ENCODE results near the gene MEIS1.

Gene MEIS1

GRCh38 chr2:66560683-66561082, 125.8 kb downstream of the MEIS1 start:
- Histone ChIP-seq H3K4me2 (ENCODE audit: low read length) (no peak overlapping the region), H3K36me3 (ENCODE audit: control insufficient read depth in 1 of 2, insufficient read depth in 2 of 2, low read length in 2 of 2) (peaks cover 0 to 2% of the 10 kb centered on the region in 2 experiments), H4K8ac (ENCODE audit: low read depth, low read length) (no peak overlapping the region), H3K79me2 (ENCODE audit: control insufficient read depth, insufficient read depth, low read length, poor library complexity) (no peaks in the 10 kb centered on the region), H3K27me3 (ENCODE audit: insufficient read depth, low read length) (no peaks in the 10 kb centered on the region), H2AK5ac (ENCODE audit: low read length) (no peak overlapping the region), H3K4me3 (ENCODE audit: low read depth, low read length) (no peak overlapping the region), H2BK5ac (ENCODE audit: low read depth, low read length, poor library complexity) (no peak overlapping the region), H3K79me1 (ENCODE audit: low read length) (no peaks in the 10 kb centered on the region), H4K91ac (ENCODE audit: low read depth, low read length) (no peak overlapping the region), H2BK120ac (ENCODE audit: insufficient read depth, low read length, poor library complexity) (no peak overlapping the region), H3K9me3 (ENCODE audit: insufficient read depth, low read depth, low read length) (no peaks in the 10 kb centered on the region), H4K12ac (ENCODE audit: low read depth, low read length) (no peak overlapping the region), H3K4ac (ENCODE audit: low read depth, low read length) (no peak overlapping the region), H2BK12ac (ENCODE audit: low read length) (no peak overlapping the region), H3K27ac (ENCODE audit: low read depth, low read length) (no peak overlapping the region), H3K14ac (ENCODE audit: low read length) (no peak overlapping the region), H3K9ac (ENCODE audit: low read length) (no peak overlapping the region), H3K18ac (ENCODE audit: low read length) (no peak overlapping the region), H3K4me1 (ENCODE audit: control insufficient read depth in 1 of 2, insufficient read depth in 2 of 2, low read length in 2 of 2) (peaks cover 2 to 4% of the 10 kb centered on the region in 2 experiments), H3K23ac (ENCODE audit: low read length) (no peak overlapping the region), H2AFZ (ENCODE audit: insufficient read depth, low read length, poor library complexity) (no peak overlapping the region)
- no CpG with 5 or more reads among the region's 2 CpGs for WGBS (ENCODE audit: extremely low coverage, insufficient coverage, insufficient read length)
- no peak for DNase-seq

- Histone ChIP-seq H3K27ac (ENCODE audit: low read depth, low read length) (no peak overlapping the region), H2AFZ (ENCODE audit: insufficient read depth, low read length, poor library complexity) (no peak overlapping the region), H3K4me1 (ENCODE audit: control insufficient read depth in 1 of 2, insufficient read depth in 2 of 2, low read length in 2 of 2) (peaks cover 2 to 4% of the 10 kb centered on the region in 2 experiments), H3K18ac (ENCODE audit: low read length) (no peak overlapping the region), H2BK120ac (ENCODE audit: insufficient read depth, low read length, poor library complexity) (no peak overlapping the region), H3K9me3 (ENCODE audit: insufficient read depth, low read depth, low read length) (no peaks in the 10 kb centered on the region), H3K4me3 (ENCODE audit: low read depth, low read length) (no peak overlapping the region), H4K12ac (ENCODE audit: low read depth, low read length) (no peak overlapping the region), H2BK5ac (ENCODE audit: low read depth, low read length, poor library complexity) (no peak overlapping the region), H3K27me3 (ENCODE audit: insufficient read depth, low read length) (no peaks in the 10 kb centered on the region), H3K4me2 (ENCODE audit: low read length) (no peak overlapping the region), H4K91ac (ENCODE audit: low read depth, low read length) (no peak overlapping the region), H3K4ac (ENCODE audit: low read depth, low read length) (no peak overlapping the region), H3K36me3 (ENCODE audit: control insufficient read depth in 1 of 2, insufficient read depth in 2 of 2, low read length in 2 of 2) (peaks cover 0 to 2% of the 10 kb centered on the region in 2 experiments), H3K79me1 (ENCODE audit: low read length) (no peaks in the 10 kb centered on the region), H3K9ac (ENCODE audit: low read length) (no peak overlapping the region), H3K14ac (ENCODE audit: low read length) (no peak overlapping the region), H3K23ac (ENCODE audit: low read length) (no peak overlapping the region), H2BK12ac (ENCODE audit: low read length) (no peak overlapping the region), H3K79me2 (ENCODE audit: control insufficient read depth, insufficient read depth, low read length, poor library complexity) (no peaks in the 10 kb centered on the region), H4K8ac (ENCODE audit: low read depth, low read length) (no peak overlapping the region), H2AK5ac (ENCODE audit: low read length) (no peak overlapping the region)
- DNase-seq, result peak in 1 of 2 donors; percentile 15
- no CpG with 5 or more reads among the region's 3 CpGs for WGBS (ENCODE audit: extremely low coverage, insufficient coverage, insufficient read length)
Measured at GRCh38 chr2:66561645-66562303, 126.8 kb downstream of the MEIS1 start.

- Histone ChIP-seq H2BK5ac (ENCODE audit: low read depth, low read length, poor library complexity) (no peak overlapping the region), H3K79me1 (ENCODE audit: low read length) (no peaks in the 10 kb centered on the region), H3K27ac (ENCODE audit: low read depth, low read length) (no peak overlapping the region), H4K8ac (ENCODE audit: low read depth, low read length) (no peak overlapping the region), H2BK120ac (ENCODE audit: insufficient read depth, low read length, poor library complexity) (no peak overlapping the region), H2AFZ (ENCODE audit: insufficient read depth, low read length, poor library complexity) (no peak overlapping the region), H3K4me3 (ENCODE audit: low read depth, low read length) (no peak overlapping the region), H3K23ac (ENCODE audit: low read length) (no peak overlapping the region), H2AK5ac (ENCODE audit: low read length) (no peak overlapping the region), H3K4me1 (ENCODE audit: control insufficient read depth in 1 of 2, insufficient read depth in 2 of 2, low read length in 2 of 2) (peaks cover 2 to 5% of the 10 kb centered on the region in 2 experiments), H3K4me2 (ENCODE audit: low read length) (no peak overlapping the region), H4K12ac (ENCODE audit: low read depth, low read length) (no peak overlapping the region), H2BK12ac (ENCODE audit: low read length) (no peak overlapping the region), H3K36me3 (ENCODE audit: control insufficient read depth in 1 of 2, insufficient read depth in 2 of 2, low read length in 2 of 2) (peaks cover 0 to 3% of the 10 kb centered on the region in 2 experiments), H3K27me3 (ENCODE audit: insufficient read depth, low read length) (no peaks in the 10 kb centered on the region), H3K18ac (ENCODE audit: low read length) (no peak overlapping the region), H3K79me2 (ENCODE audit: control insufficient read depth, insufficient read depth, low read length, poor library complexity) (no peaks in the 10 kb centered on the region), H3K9ac (ENCODE audit: low read length) (no peak overlapping the region), H4K91ac (ENCODE audit: low read depth, low read length) (no peak overlapping the region), H3K4ac (ENCODE audit: low read depth, low read length) (no peak overlapping the region), H3K14ac (ENCODE audit: low read length) (no peak overlapping the region), H3K9me3 (ENCODE audit: insufficient read depth, low read depth, low read length) (no peaks in the 10 kb centered on the region)
- no peak for DNase-seq
- no CpG with 5 or more reads among the region's 1 CpG for WGBS (ENCODE audit: extremely low coverage, insufficient coverage, insufficient read length)
Measured at GRCh38 chr2:66562304-66562685, 127.4 kb downstream of the MEIS1 start.

GRCh38 chr2:66563473-66563872, 128.5 kb downstream of the MEIS1 start:
- H3K4ac ChIP-seq (ENCODE audit: low read depth, low read length), result no peak overlapping the region
- no peaks in the 10 kb centered on the region for H3K79me2 ChIP-seq (ENCODE audit: control insufficient read depth, insufficient read depth, low read length, poor library complexity)
- H4K12ac ChIP-seq (ENCODE audit: low read depth, low read length), result no peak overlapping the region
- no peak overlapping the region for H4K8ac ChIP-seq (ENCODE audit: low read depth, low read length)
- WGBS (ENCODE audit: extremely low coverage, insufficient coverage, insufficient read length), result no CpG with 5 or more reads among the region's 1 CpG
- no peak overlapping the region for H2AK5ac ChIP-seq (ENCODE audit: low read length)
- no peak overlapping the region for H3K9ac ChIP-seq (ENCODE audit: low read length)
- no peak overlapping the region for H3K27ac ChIP-seq (ENCODE audit: low read depth, low read length)
- no peak for DNase-seq
- no peak overlapping the region for H4K91ac ChIP-seq (ENCODE audit: low read depth, low read length)
- H3K4me2 ChIP-seq (ENCODE audit: low read length), result no peak overlapping the region
- no peak overlapping the region for H3K4me3 ChIP-seq (ENCODE audit: low read depth, low read length)
- H3K9me3 ChIP-seq (ENCODE audit: insufficient read depth, low read depth, low read length), result no peaks in the 10 kb centered on the region
- H3K18ac ChIP-seq (ENCODE audit: low read length), result no peak overlapping the region
- no peak overlapping the region for H2BK12ac ChIP-seq (ENCODE audit: low read length)
- H3K27me3 ChIP-seq (ENCODE audit: insufficient read depth, low read length), result no peaks in the 10 kb centered on the region
- no peak overlapping the region for H2BK5ac ChIP-seq (ENCODE audit: low read depth, low read length, poor library complexity)
- no peak overlapping the region for H3K14ac ChIP-seq (ENCODE audit: low read length)
- H2AFZ ChIP-seq (ENCODE audit: insufficient read depth, low read length, poor library complexity), result no peak overlapping the region
- H2BK120ac ChIP-seq (ENCODE audit: insufficient read depth, low read length, poor library complexity), result no peak overlapping the region
- peaks cover 2 to 6% of the 10 kb centered on the region in 2 experiments for H3K4me1 ChIP-seq (ENCODE audit: control insufficient read depth in 1 of 2, insufficient read depth in 2 of 2, low read length in 2 of 2)
- no peaks in the 10 kb centered on the region for H3K79me1 ChIP-seq (ENCODE audit: low read length)
- no peak overlapping the region for H3K23ac ChIP-seq (ENCODE audit: low read length)
- peaks cover 0 to 4% of the 10 kb centered on the region in 2 experiments for H3K36me3 ChIP-seq (ENCODE audit: control insufficient read depth in 1 of 2, insufficient read depth in 2 of 2, low read length in 2 of 2)
